ENCODE measurements around the gene POFUT2.

Gene POFUT2

DNA sequence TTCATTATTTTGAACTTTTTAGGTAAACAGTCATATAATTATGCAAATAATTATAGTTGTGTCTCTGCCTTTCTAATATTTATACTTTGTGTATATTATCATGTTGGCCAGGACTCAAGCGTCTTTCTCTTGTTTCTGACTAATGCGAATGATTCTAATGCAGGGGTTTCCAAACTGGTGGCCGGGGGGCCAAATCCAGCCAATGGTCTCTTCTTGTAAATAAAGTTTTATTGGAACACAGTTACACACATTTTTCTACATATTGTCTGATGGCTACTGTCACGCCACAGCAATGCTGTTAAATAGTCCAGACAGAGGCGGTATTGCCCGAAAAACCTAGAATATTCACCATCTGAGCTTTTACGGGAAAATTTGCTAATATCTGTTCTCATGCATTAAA, 8.9 kb upstream of the POFUT2 start:
- DNase-seq, result no peak

- DNase-seq, result peak; percentile 2
Observed at GRCh38 chr21:45295576-45296365, 8.1 kb upstream of the POFUT2 start.

GRCh38 chr21:45294509-45295291, 7.0 kb upstream of the POFUT2 start:
- DNase-seq, result peak; percentile 2

- peak; percentile 1 for DNase-seq
Observed at GRCh38 chr21:45293726-45294401, 6.2 kb upstream of the POFUT2 start.

GRCh38 chr21:45293220-45293725, 5.6 kb upstream of the POFUT2 start:
- DNase-seq, result peak; percentile 3

GRCh38 chr21:45292399-45293219, 4.9 kb upstream of the POFUT2 start:
- DNase-seq, result peak; percentile 76

DNA sequence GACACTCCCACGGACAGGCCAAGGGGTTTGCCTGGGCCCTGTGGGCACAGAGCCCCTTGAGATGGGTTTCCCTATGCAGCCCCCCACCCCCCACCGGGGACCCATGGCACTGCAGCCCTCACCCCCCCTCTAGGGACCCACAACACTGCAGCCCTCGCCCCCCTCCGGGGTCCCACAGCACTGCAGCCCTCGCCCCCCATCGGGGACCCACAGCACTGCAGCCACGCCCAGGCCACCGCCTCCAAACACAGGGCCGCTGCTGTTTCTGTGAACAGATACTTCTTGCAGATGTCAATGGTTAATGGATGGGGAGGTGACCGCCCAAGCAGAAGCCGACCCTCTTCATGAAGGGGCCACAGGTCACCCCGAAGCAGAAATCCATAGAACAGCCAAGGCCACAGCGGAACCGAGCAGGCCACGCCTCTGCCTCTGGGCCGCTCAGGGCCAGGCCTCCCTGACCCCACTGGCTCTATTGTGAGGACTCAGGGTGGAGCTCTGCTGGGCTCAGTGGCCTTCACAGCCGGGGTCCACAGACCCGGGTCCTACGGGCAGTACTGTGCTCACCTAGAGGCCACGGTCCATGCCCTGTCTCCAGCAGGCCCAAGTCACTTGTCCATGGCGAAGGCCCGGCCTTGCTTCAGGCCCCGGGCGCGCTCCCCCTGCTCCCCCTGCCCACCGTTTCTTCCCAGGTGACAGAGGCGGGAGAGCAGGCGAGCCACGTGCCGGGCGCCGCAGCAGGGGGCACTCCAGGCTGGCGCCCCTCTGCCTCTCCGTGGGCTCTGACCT, 4.1 kb upstream of the POFUT2 start:
- DNase-seq, result no peak

- peak; percentile 4 for DNase-seq
Observed at GRCh38 chr21:45290948-45291612, 3.4 kb upstream of the POFUT2 start.

- peak; percentile 2 for DNase-seq
Observed at GRCh38 chr21:45289655-45290515, 2.2 kb upstream of the POFUT2 start.

DNA sequence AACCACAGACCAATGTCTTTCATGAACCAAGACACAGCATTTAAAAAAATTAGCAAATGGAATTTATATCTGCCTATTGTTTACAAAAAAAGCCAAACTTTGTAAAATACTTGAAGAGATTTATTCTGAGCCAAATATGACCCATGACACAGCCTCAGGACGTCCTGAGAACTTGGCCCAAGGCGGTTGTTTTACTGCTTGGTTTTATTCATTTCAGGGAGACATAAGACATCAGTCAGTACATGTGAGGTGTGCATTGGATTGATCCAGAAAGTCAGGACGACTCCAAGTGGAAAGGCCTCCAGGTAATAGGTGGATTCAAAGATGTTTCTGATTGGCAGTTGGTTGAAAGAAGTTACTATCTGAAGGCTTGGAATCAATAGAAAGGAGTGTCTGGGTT, 1.4 kb upstream of the POFUT2 start:
- DNase-seq, result no peak

GRCh38 chr21:45288441-45288841, 746 bp upstream of the POFUT2 start:
- DNase-seq, result no peak

GRCh38 chr21:45286671-45287437, 841 bp downstream of the POFUT2 start:
- no peak for DNase-seq

DNA sequence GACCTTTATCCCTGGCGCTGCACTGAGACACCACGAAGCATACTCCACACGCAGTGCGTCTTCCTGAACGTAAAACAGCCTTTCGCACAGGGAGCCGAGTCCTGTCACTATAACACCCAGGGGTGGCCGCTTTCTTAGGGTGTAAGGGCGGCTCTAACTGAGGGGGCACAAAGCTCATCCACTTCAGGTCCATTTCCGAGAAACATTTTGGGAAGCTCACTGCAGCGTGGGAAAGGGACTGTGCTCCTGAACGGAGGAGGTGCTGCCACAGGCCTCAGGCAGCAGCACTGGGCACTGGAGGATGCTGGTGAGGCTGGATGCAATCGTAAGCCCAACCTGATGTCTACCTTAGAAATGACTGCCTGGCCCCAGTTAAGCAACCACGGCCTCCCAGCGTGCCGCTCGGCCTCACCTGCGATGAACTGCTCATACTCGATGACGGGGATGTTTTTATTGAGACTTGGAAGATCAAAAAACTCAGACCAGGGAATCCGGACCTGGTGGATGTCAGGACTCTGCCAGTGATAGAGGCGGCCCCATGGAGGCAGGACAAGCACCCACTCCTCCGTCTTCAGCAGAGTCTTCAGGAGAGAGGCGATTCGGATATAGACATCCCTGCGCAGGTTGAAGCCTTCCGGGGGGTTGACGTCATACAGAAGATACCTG, 2.3 kb downstream of the POFUT2 start:
- no peak for DNase-seq

DNA sequence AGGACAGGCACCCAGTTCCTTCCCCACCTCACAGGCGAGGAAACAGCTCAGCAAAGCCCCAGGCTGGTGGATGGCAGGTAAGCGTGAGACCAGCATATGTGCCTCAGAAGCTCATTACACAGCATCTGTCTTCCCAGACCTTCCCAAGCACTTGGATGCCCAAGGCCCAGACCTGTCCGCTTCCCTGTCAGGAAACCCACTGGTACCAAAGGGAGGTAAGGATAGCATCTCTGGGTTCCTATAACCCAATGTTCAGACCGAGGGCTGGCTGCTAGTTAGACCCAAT, 3.3 kb downstream of the POFUT2 start:
- DNase-seq, result no peak

DNA sequence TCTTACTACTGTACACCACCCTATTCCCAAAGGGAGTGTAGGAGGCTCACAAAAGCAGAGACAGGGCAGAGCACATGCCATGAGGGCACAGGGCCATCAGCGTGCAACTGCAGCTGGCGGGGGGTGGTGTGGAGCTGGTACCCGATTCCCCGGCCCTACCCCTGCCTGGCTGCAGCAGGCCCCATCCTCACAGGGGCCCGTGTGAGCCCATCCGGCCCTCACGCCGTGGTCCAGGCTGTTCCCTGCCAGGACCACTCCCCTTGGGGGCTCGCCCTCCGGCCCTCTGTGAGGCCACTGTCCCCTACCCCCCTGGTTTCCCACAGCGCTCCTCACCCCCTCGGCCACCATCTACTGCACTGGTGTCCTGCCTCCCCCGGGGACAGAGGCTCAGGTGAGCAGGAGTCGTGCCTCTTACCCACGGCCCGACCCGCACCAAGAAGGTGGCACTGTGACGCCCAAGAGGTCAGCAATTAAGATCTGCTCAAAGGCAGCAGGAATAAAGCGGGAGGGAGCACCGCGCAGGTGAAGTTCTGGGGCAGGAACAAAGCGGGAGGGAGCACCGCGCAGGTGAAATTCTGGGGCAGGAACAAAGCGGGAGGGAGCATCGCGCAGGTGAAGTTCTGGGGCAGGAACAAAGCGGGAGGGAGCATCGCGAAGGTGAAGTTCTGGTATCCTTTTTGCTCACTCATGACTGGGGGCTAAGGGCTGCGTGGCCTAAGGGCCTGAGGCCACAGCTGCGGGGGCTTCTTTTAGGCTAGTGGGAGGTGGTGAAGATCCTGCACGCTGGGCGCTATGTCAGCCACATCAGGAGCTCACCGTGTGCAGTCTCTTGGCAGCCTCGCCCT, 3.9 kb downstream of the POFUT2 start:
- DNase-seq, result no peak

GRCh38 chr21:45283035-45283610, 4.6 kb downstream of the POFUT2 start:
- DNase-seq, result no peak

GRCh38 chr21:45282283-45283034, 5.2 kb downstream of the POFUT2 start:
- DNase-seq, result no peak
